Naive B cell (primary cell): ENCODE results near the gene LY6G6D. TPM values are rescaled to one million over a fixed set of nuclear protein-coding genes. Genes with fewer than 3 reads are reported as not detected.

Experiments used
- ATAC-seq, 2 donors: fragments of 150-1000 bp; cut with Tn5 transposase; 2 replicates each; pipeline ENCODE4 v1.10.0; 2021; ENCODE audit warnings: low read depth in 2 of 2, mild to moderate bottlenecking in 2 of 2, moderate library complexity in 2 of 2
- DNase-seq: peaks from one replicate; pipeline ENCODE4 v3.0.0; 2022
- H3K27ac Mint-ChIP-seq, 6 donors: one replicate each; pipeline ENCODE4 v1.8.0; 2020 to 2022; ENCODE audit warnings: mild to moderate bottlenecking in 6 of 6, mixed read lengths in 6 of 6, moderate library complexity in 5 of 6, inconsistent platforms in 2 of 6
- H3K27me3 Mint-ChIP-seq, 3 donors: one replicate each; pipeline ENCODE4 v1.8.0; 2021 to 2022; ENCODE audit warnings: mixed read lengths in 3 of 3, mild to moderate bottlenecking in 1 of 3
- H3K36me3 Mint-ChIP-seq, 2 donors: one replicate each; pipeline ENCODE4 v1.8.0; 2020 to 2022; ENCODE audit warnings: mixed read lengths in 2 of 2, inconsistent platforms in 1 of 2, mild to moderate bottlenecking in 1 of 2
- H3K4me1 Mint-ChIP-seq, 3 donors: one replicate each; pipeline ENCODE4 v1.8.0; 2020 to 2022; ENCODE audit warnings: mixed read lengths in 3 of 3, inconsistent platforms in 1 of 3, mild to moderate bottlenecking in 1 of 3, moderate library complexity in 1 of 3
- H3K4me3 Mint-ChIP-seq, 8 donors: one replicate each; pipeline ENCODE4 v1.8.0; 2020 to 2022; ENCODE audit warnings: mild to moderate bottlenecking in 8 of 8, mixed read lengths in 8 of 8, moderate library complexity in 8 of 8, inconsistent platforms in 2 of 8
- H3K9me3 Mint-ChIP-seq, 7 donors: one replicate each; pipeline ENCODE4 v1.8.0; 2020 to 2022; ENCODE audit warnings: mixed read lengths in 7 of 7, mild to moderate bottlenecking in 5 of 7, inconsistent platforms in 2 of 7, moderate library complexity in 1 of 7
- polyA plus RNA-seq, 6 donors: library from polyadenylated mRNA; unstranded; fragments of 300-500 nt; fragmentation: Illumina TruSeq; gene quantifications; one replicate each; pipeline ENCODE4 v1.2.3, GENCODE V29; 2021; ENCODE audit warnings: low read depth in 6 of 6

Gene LY6G6D
- polyA plus RNA-seq, 6 donors from 2014 or later, result not detected

- H3K27ac Mint-ChIP-seq, result peak overlapping the region; percentile 97 to 99 (median 98)
Measured at GRCh38 chr6:31727717-31728671, 12.8 kb downstream of the LY6G6D start.

GRCh38 chr6:31728767-31729514 is 13.8 kb downstream of the LY6G6D start, which contains the start of gene DDAH2:
Gene DDAH2, minus strand, starts transcription at chr6:31729299. Its CDS starts 138 bp downstream, at chr6:31729161.
- H3K27me3 Mint-ChIP-seq, result no peaks in the 10 kb centered on the region
- H3K36me3 Mint-ChIP-seq, result peaks cover 15 to 36% of the 10 kb centered on the region in 2 donors
- DNase-seq (no peak), ATAC-seq (peak; percentile 1 to 4)
- H3K9me3 Mint-ChIP-seq, result no peaks in the 10 kb centered on the region
- peak within 1 kb of the TSS; percentile 91 to 100 (median 98) for H3K4me3 Mint-ChIP-seq
- H3K27ac Mint-ChIP-seq, result peak within 1 kb of the TSS; percentile 86 to 99 (median 98)
- peaks cover 51 to 74% (median 73%) of the 10 kb centered on the region in 3 donors for H3K4me1 Mint-ChIP-seq

More at GRCh38 chr6:31727717-31728671, 12.8 kb downstream of the LY6G6D start:
- peak in 1 of 2 donors; percentile 1 for ATAC-seq
- H3K4me1 Mint-ChIP-seq, result peaks cover 52 to 75% (median 73%) of the 10 kb centered on the region in 3 donors
- H3K36me3 Mint-ChIP-seq, result peaks cover 6 to 30% of the 10 kb centered on the region in 2 donors
- H3K9me3 Mint-ChIP-seq, result no peaks in the 10 kb centered on the region
- no peaks in the 10 kb centered on the region for H3K27me3 Mint-ChIP-seq
- peak overlapping the region; percentile 91 to 99 (median 96) for H3K4me3 Mint-ChIP-seq
- no peak for DNase-seq

DNA sequence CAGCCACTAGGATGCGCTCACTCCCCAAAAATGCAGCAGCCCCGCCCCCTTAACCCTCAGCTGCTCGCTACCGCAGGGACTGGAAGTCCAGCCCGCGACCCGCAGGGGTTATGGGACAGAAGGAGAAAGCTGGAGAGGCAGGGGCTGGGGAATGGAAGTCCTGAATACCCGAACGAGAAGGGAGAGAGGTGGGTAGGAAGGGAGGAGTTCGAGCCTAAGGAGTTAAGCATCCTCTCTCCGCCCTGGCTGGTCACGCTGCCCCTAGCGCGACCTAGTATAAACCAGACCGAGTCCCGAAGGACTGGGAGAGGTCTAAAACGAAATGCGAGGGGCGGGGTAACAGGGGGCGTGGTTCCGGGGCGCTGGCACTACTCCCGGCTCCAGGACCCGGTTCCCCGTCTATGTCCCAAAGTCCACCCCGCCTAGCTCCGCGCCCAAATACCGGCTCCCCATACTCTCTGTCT is 14.4 kb downstream of the LY6G6D start:
- peaks cover 15 to 36% of the 10 kb centered on the region in 2 donors for H3K36me3 Mint-ChIP-seq
- peaks cover 53 to 74% (median 73%) of the 10 kb centered on the region in 3 donors for H3K4me1 Mint-ChIP-seq
- H3K27me3 Mint-ChIP-seq, result no peaks in the 10 kb centered on the region
- DNase-seq (peak; percentile 82), ATAC-seq (peak; percentile 54 to 59)
- peak overlapping the region; percentile 91 to 100 (median 98) for H3K4me3 Mint-ChIP-seq
- no peaks in the 10 kb centered on the region for H3K9me3 Mint-ChIP-seq
- peak overlapping the region; percentile 86 to 99 (median 98) for H3K27ac Mint-ChIP-seq

DNA sequence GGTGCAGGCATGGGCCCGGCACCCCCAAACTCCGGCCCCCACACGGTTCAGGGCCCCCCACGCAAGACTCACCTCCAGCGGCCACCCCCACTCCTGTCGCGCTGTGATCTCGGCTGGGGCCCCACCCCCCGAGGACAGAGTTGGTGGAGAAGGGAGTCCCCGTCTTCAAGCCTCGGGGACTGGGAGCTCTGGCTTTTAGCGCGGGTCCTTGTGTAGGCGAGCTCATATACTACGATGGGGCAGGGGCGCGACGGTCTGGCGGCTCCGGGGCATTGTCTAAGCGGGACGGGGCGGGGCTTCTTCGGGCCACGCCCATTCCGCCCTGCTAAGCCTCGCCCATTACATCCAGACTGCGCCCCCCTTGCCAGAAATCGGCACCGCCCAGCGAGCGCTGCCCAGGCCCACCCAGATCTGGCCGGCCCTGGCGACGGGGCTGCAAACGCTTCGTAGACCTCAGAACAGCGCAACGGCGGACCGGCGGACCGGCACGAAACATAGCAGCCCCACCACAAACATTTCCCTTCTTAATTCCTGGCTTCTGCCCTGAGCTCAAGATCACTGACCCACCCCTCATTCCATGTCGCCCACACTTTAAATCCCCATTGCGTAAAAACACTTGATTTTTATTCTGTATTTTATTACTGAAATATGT is 15.0 kb downstream of the LY6G6D start:
- peak; percentile 50 to 53 for ATAC-seq
- H3K4me1 Mint-ChIP-seq, result peaks cover 57 to 75% (median 74%) of the 10 kb centered on the region in 3 donors
- DNase-seq, result peak; percentile 79
- peak overlapping the region; percentile 91 to 100 (median 98) for H3K4me3 Mint-ChIP-seq
- H3K27ac Mint-ChIP-seq, result peak overlapping the region; percentile 86 to 98 (median 94)
- H3K9me3 Mint-ChIP-seq, result no peaks in the 10 kb centered on the region
- no peaks in the 10 kb centered on the region for H3K27me3 Mint-ChIP-seq
- H3K36me3 Mint-ChIP-seq, result peaks cover 15 to 40% of the 10 kb centered on the region in 2 donors

DNA sequence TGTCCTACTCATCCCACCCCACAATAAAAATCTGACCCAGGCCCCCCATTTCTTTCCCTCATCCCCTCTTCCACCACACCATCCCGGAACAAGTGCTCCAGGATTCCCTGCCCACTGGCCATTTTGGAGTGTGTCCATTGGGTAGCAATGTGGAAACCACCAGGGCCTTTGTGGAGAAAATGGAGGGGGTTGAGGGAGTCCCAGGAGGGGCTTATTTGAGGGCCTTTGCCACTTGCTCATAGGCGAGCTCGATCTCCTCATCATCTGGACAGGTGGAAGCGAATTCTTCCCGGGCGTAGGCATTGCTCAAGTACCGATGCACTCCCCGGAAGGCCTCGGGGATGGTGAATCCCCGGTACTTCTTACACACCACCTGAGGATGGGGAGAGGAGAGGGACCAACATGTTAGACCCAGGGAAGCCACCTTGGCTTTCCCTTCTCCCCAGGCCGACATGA is 15.5 kb downstream of the LY6G6D start:
- peak overlapping the region; percentile 86 to 98 (median 94) for H3K27ac Mint-ChIP-seq
- no peak for ATAC-seq

GRCh38 chr6:31732029-31732428 is 16.9 kb downstream of the LY6G6D start:
- DNase-seq, result no peak
- no peaks in the 10 kb centered on the region for H3K27me3 Mint-ChIP-seq
- no peak for ATAC-seq
- peak overlapping the region in 4 of 8 donors; percentile 20 to 91 (median 56) for H3K4me3 Mint-ChIP-seq
- H3K9me3 Mint-ChIP-seq, result no peaks in the 10 kb centered on the region
- H3K36me3 Mint-ChIP-seq, result peaks cover 9 to 31% of the 10 kb centered on the region in 2 donors
- H3K27ac Mint-ChIP-seq, result peak overlapping the region in 2 of 6 donors; percentile 30 to 39
- peaks cover 58 to 67% (median 67%) of the 10 kb centered on the region in 3 donors for H3K4me1 Mint-ChIP-seq

More for the DNA sequence above, 15.5 kb downstream of the LY6G6D start:
- peaks cover 59 to 73% (median 72%) of the 10 kb centered on the region in 3 donors for H3K4me1 Mint-ChIP-seq
- H3K4me3 Mint-ChIP-seq, result peak overlapping the region; percentile 91 to 100 (median 98)
- H3K27me3 Mint-ChIP-seq, result no peaks in the 10 kb centered on the region
- DNase-seq, result no peak
- peaks cover 13 to 41% of the 10 kb centered on the region in 2 donors for H3K36me3 Mint-ChIP-seq
- no peaks in the 10 kb centered on the region for H3K9me3 Mint-ChIP-seq

DNA sequence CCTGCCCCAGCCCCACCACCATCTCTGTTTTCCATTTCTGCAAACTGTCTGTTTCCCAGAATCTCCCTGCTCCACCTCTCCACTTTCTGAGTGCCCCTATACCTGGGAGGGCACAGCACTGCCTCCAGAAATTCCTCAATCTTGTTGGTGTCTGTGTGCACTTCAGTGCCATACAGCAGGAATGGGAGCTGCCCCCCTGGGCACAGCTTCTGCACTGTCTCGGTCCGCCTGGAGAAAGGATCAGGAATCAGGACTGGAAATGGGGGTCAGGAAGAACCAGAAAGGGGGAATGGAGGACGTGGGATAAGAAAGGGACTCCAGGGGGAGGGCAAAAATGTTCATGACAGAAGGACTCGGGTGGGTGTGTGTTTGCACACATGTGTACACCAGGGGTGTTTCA is 18.6 kb downstream of the LY6G6D start:
- H3K9me3 Mint-ChIP-seq, result no peaks in the 10 kb centered on the region
- ATAC-seq (no peak), DNase-seq (no peak)
- H3K4me3 Mint-ChIP-seq, result peak overlapping the region; percentile 94 to 99 (median 99)
- no peaks in the 10 kb centered on the region for H3K27me3 Mint-ChIP-seq
- peak overlapping the region in 3 of 6 donors; percentile 73 to 99 (median 94) for H3K27ac Mint-ChIP-seq
- peaks cover 61 to 69% (median 69%) of the 10 kb centered on the region in 3 donors for H3K4me1 Mint-ChIP-seq
- peaks cover 9 to 27% of the 10 kb centered on the region in 2 donors for H3K36me3 Mint-ChIP-seq

DNA sequence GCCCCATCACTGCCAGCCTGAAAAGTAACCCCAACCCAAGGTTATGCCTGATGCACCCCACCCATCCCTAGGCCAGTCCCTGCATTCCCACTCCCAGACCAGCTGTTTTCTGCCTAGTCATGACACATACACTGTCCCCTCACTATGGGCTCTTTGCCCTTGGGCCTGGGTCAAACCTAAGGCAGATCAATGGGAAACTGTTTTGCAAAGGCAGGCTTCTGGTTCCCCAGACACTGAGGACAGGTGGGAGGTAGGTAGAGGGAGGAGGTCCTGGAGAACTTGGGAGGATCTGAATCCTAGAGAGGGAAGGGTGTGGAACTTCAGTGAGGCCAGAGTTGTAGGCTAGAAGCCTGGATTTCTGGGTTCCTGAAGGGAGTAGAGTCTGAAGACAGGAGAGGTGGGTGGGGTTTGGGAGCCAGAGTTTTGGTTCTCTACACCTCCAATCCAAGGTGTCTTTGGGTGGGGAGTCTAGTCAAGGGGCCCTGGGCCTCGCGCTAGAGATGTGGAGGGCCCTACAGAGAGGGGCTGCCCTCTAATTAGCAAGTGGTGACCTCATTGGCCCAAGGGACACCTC is 19.2 kb downstream of the LY6G6D start:
- Mint-ChIP-seq H3K9me3 (no peaks in the 10 kb centered on the region), H3K27ac (peak overlapping the region; percentile 83 to 99 (median 95)), H3K4me1 (peaks cover 61 to 69% (median 69%) of the 10 kb centered on the region in 3 donors), H3K27me3 (no peaks in the 10 kb centered on the region), H3K4me3 (peak overlapping the region; percentile 94 to 99 (median 99)), H3K36me3 (peaks cover 9 to 25% of the 10 kb centered on the region in 2 donors)
- DNase-seq (no peak), ATAC-seq (no peak)

DNA sequence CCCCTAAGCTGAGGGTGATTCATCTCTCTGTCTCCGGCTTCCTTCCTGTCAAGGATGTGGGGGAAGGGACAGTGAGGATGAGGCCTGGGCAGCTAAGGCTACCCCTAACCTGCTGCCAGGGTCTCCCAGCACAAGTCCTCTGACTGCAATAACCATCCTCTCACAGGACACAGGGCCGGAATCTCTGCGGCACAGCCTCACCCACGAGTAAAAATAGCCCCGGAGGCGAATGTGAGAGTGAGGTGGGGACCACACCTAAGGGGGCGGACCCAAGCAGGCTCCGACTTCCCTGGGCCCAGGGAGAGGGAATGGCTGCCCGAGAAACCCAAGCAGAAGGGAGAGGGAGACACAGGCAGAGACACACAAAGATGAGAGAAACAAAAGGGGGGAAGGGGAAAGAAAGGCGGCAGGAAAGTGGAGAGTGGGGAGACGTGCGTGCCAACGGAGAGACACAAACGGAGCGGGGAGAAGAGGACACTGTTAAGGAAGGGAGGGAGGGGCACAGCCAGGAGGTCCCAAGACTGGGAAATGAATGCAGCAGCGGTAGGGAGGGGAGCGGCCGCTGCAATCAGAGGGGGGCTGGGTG is 19.8 kb downstream of the LY6G6D start:
- DNase-seq, result peak; percentile 32
- Mint-ChIP-seq H3K36me3 (peaks cover 9 to 21% of the 10 kb centered on the region in 2 donors), H3K27me3 (no peaks in the 10 kb centered on the region), H3K4me1 (peaks cover 65 to 73% (median 73%) of the 10 kb centered on the region in 3 donors), H3K4me3 (peak overlapping the region; percentile 94 to 99 (median 99)), H3K9me3 (no peaks in the 10 kb centered on the region), H3K27ac (peak overlapping the region; percentile 93 to 99 (median 97))
- ATAC-seq, result no peak

DNA sequence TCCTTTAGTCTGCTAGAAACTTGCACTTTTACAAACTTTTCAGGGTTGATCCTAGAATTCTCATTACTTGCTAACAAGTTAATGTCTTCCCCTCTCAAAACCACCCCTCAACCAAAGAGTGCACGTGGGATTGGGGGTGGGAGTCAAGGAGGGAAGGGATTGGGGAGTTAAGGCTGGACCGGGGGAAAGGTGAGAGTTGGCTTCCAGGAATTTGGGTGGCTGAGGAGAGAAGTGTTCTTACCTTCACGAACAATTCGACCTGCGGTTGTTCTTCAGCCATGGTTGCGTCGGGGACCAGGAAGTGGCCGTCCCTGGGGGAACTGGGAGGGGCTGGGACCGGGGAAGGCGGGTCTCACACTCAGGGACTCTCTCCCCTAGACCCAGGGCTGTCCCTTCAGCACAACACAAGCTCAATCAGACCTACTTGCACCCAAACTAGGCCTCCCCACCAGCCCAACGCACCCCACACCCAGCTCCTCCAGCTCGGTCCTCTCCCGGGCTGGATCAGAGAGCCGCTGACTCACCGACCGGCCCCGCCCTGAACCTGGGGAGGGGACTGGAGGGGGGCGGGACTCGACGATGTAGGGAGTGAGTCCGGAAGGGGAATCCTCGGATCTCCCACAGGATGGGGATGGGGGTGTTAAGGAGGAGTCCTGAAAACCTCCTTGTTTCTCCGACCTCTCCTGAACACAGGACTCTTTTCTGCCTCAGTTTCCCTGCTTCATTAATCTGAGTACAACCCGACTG is 21.0 kb downstream of the LY6G6D start, which contains the start of gene CLIC1:
TSS of gene CLIC1 (minus strand) at position 510 of the 747 bp plus-strand sequence. CDS start at position 280, 230 bp downstream.
- Mint-ChIP-seq H3K9me3 (no peaks in the 10 kb centered on the region), H3K27ac (peak within 1 kb of the TSS; percentile 94 to 100 (median 98)), H3K4me1 (peaks cover 66 to 76% (median 71%) of the 10 kb centered on the region in 3 donors), H3K36me3 (peaks cover 9 to 21% of the 10 kb centered on the region in 2 donors), H3K27me3 (no peaks in the 10 kb centered on the region), H3K4me3 (peak within 1 kb of the TSS; percentile 94 to 99 (median 99))
- peak; percentile 74 for DNase-seq
- peak; percentile 30 to 34 for ATAC-seq

GRCh38 chr6:31736768-31737314 is 21.7 kb downstream of the LY6G6D start:
- DNase-seq (no peak), ATAC-seq (no peak)
- Mint-ChIP-seq H3K36me3 (peaks cover 9 to 21% of the 10 kb centered on the region in 2 donors), H3K27me3 (no peaks in the 10 kb centered on the region), H3K4me3 (peak overlapping the region; percentile 94 to 99 (median 99)), H3K27ac (peak overlapping the region; percentile 94 to 100 (median 98)), H3K9me3 (no peaks in the 10 kb centered on the region), H3K4me1 (peaks cover 66 to 77% (median 71%) of the 10 kb centered on the region in 3 donors)
